HG03095 (cell line): ENCODE measurements around the gene HHLA2.
"Not testable (repeated sequence)": the region's sequence is repeated elsewhere in the genome, so short reads cannot be mapped to it uniquely, and the experiment has no call there.

Source experiments
- ATAC-seq: cut with Tn5 transposase; IDR thresholded peaks from one replicate; pipeline ENCODE4 v1.9.1; 2021; ENCODE audit warnings: moderate library complexity; ENCODE audit not compliant: unreplicated experiment

HHLA2 gene

GRCh38 chr3:108296239-108296638 lies at the start of gene HHLA2:
Gene HHLA2 (plus strand): TSS chr3:108296548. CDS start chr3:108351814, 55,266 bp downstream.
- no peak for ATAC-seq

- ATAC-seq: no peak
Observed at GRCh38 chr3:108250626-108251025, 45.7 kb upstream of the HHLA2 start.

GRCh38 chr3:108251265-108251664 lies 45.1 kb upstream of the HHLA2 start:
- no peak for ATAC-seq

- no peak for ATAC-seq
Observed at GRCh38 chr3:108251844-108252243, 44.5 kb upstream of the HHLA2 start.

- ATAC-seq: no peak
Observed at GRCh38 chr3:108255131-108255530, 41.2 kb upstream of the HHLA2 start.

GRCh38 chr3:108264534-108265298 lies 31.6 kb upstream of the HHLA2 start:
- peak; percentile 72 for ATAC-seq

- ATAC-seq: not testable (repeated sequence)
Observed at GRCh38 chr3:108268235-108268634, 28.1 kb upstream of the HHLA2 start.

GRCh38 chr3:108271626-108272025 lies 24.7 kb upstream of the HHLA2 start:
- no peak for ATAC-seq

GRCh38 chr3:108279066-108279465 lies 17.3 kb upstream of the HHLA2 start:
- not testable (repeated sequence) for ATAC-seq

- ATAC-seq: no peak
Observed at GRCh38 chr3:108280476-108280875, 15.9 kb upstream of the HHLA2 start.

GRCh38 chr3:108281670-108282069 lies 14.7 kb upstream of the HHLA2 start:
- no peak for ATAC-seq

- ATAC-seq: no peak
Observed at GRCh38 chr3:108283006-108283405, 13.3 kb upstream of the HHLA2 start.

GRCh38 chr3:108283989-108284388 lies 12.4 kb upstream of the HHLA2 start:
- no peak for ATAC-seq

- ATAC-seq: no peak
Observed at GRCh38 chr3:108285176-108285575, 11.2 kb upstream of the HHLA2 start.

GRCh38 chr3:108287146-108287545 lies 9.2 kb upstream of the HHLA2 start:
- no peak for ATAC-seq

GRCh38 chr3:108288193-108288592 lies 8.2 kb upstream of the HHLA2 start:
- ATAC-seq: not testable (repeated sequence)

- no peak for ATAC-seq
Observed at GRCh38 chr3:108289159-108289558, 7.2 kb upstream of the HHLA2 start.

- no peak for ATAC-seq
Observed at GRCh38 chr3:108292450-108292849, 3.9 kb upstream of the HHLA2 start.

- ATAC-seq: peak; percentile 87
Observed at GRCh38 chr3:108292905-108293328, 3.4 kb upstream of the HHLA2 start.

- ATAC-seq: peak; percentile 63
Observed at GRCh38 chr3:108293858-108294257, 2.5 kb upstream of the HHLA2 start.

GRCh38 chr3:108295421-108296175 lies 750 bp upstream of the HHLA2 start:
- ATAC-seq: no peak

GRCh38 chr3:108297647-108298046 lies 1.3 kb downstream of the HHLA2 start:
- no peak for ATAC-seq
